Panc1 (cell line): ENCODE data around the gene ARHGEF26. TPM values are rescaled to one million over a fixed set of nuclear protein-coding genes. Genes with fewer than 3 reads are reported as not detected.

Experiments used
- ATAC-seq: fragments of 200-7000 bp; cut with Tn5 transposase; 2 replicates; pipeline ENCODE4 v1.9.1; 2020; ENCODE audit warnings: mild to moderate bottlenecking, moderate library complexity
- BruUV-seq: library from RNA; stranded (reverse); fragments of 400-500 nt; replicated peaks from 2 replicates; lab custom pipeline; 2021; lab: Mats Ljungman, UMichigan
- CTCF ChIA-PET: fragments of 300-600 bp; sonication (Branson Sonifier 250); formaldehyde crosslinking; loops from one replicate; lab custom pipeline; 2022; ENCODE audit warnings: antibody characterized with exemption; lab: Charles Lee
- POLR2A ChIA-PET: fragments of 300-600 bp; sonication (Branson Sonifier 250); formaldehyde crosslinking; loops from one replicate; lab custom pipeline; 2022; ENCODE audit warnings: antibody characterized with exemption; lab: Charles Lee
- DNase-seq: peaks from one replicate; pipeline ENCODE4 v3.0.0-alpha.2; 2010; ENCODE audit warnings: low read depth, low spot score
- H3K27ac ChIP-seq: 2 replicates; pipeline ENCODE4 v1.5.1; 2011; ENCODE audit warnings: mild to moderate bottlenecking, low read length, inconsistent platforms
- H3K27me3 ChIP-seq: fragments of 200-500 bp; sonication (Bioruptor generic); 2 replicates; pipeline ENCODE4 v1.6.0; 2014; ENCODE audit warnings: low read length, inconsistent platforms; ENCODE audit not compliant: control insufficient read depth, insufficient read depth
- H3K36me3 ChIP-seq: fragments of 200-500 bp; sonication (Bioruptor generic); 2 replicates; pipeline ENCODE4 v1.5.1; 2014; ENCODE audit warnings: inconsistent platforms, mild to moderate bottlenecking, low read length, moderate library complexity; ENCODE audit not compliant: control insufficient read depth, insufficient read depth
- H3K4me1 ChIP-seq: 2 replicates; pipeline ENCODE4 v1.5.1; 2011; ENCODE audit warnings: inconsistent platforms, mild to moderate bottlenecking, low read length, moderate library complexity; ENCODE audit not compliant: control insufficient read depth, insufficient read depth
- H3K4me3 ChIP-seq, 2 experiments: 2 replicates each; pipeline ENCODE4 v1.5.1; 2011 to 2012; ENCODE audit warnings: low read depth in 2 of 2, low read length in 2 of 2, mild to moderate bottlenecking in 2 of 2, inconsistent platforms in 1 of 2, moderate library complexity in 1 of 2
- H3K9me3 ChIP-seq: fragments of 200-500 bp; sonication (Bioruptor generic); 2 replicates; pipeline ENCODE4 v1.5.1; 2014; ENCODE audit warnings: low read depth, mild to moderate bottlenecking, inconsistent platforms, low read length, moderate library complexity; ENCODE audit not compliant: control insufficient read depth, insufficient read depth
- CTCF ChIP-seq: fragments of 450-650 bp; IDR thresholded peaks from 2 replicates; pipeline ENCODE4 v1.5.1; 2017; ENCODE audit warnings: mild to moderate bottlenecking
- POLR2AphosphoS5 ChIP-seq: IDR thresholded peaks from 2 replicates; pipeline ENCODE4 v1.6.1; 2012; ENCODE audit warnings: mild to moderate bottlenecking, low read depth, low read length, moderate library complexity
- SIN3A ChIP-seq: IDR thresholded peaks from 2 replicates; pipeline ENCODE4 v1.6.1; 2012; ENCODE audit warnings: low read depth, mild to moderate bottlenecking, low read length, moderate library complexity, borderline replicate concordance; ENCODE audit not compliant: insufficient read depth
- TCF7L2 ChIP-seq: IDR thresholded peaks from 2 replicates; pipeline ENCODE4 v1.6.1; 2011; ENCODE audit warnings: mild to moderate bottlenecking, low read depth, low read length, inconsistent platforms
- in situ Hi-C: cut with HindIII; loops from 2 replicates; pipeline ENCODE4 v1.10.0; 2016; ENCODE audit warnings: low sequenced_read_pairs, low pct_unique_long_range_greater_than_20kb
- intact Hi-C: fragments of 100-400 bp; cut with micrococcal nuclease; formaldehyde crosslinking; loops from one replicate; pipeline ENCODE4 v1.10.0; 2022; ENCODE audit not compliant: unreplicated experiment
- total RNA-seq: library from RNA; stranded (reverse); gene quantifications from one replicate; pipeline ENCODE4 v1.2.1, GENCODE V29; 2021; ENCODE audit not compliant: unreplicated experiment
- TF ChIP-seq, protein P1 (sequence below), 2 experiments: IDR thresholded peaks; 2 replicates each; pipeline ENCODE4 v1.6.1; 2011 to 2012; ENCODE audit warnings: low read depth in 2 of 2, control low read depth in 1 of 2, low read length in 1 of 2, mild to moderate bottlenecking in 1 of 2, moderate library complexity in 1 of 2; ENCODE audit not compliant: insufficient read depth in 1 of 2

The ARHGEF26 gene
- total RNA-seq, 1 experiment from 2014 or later: 2.0 TPM

DNA sequence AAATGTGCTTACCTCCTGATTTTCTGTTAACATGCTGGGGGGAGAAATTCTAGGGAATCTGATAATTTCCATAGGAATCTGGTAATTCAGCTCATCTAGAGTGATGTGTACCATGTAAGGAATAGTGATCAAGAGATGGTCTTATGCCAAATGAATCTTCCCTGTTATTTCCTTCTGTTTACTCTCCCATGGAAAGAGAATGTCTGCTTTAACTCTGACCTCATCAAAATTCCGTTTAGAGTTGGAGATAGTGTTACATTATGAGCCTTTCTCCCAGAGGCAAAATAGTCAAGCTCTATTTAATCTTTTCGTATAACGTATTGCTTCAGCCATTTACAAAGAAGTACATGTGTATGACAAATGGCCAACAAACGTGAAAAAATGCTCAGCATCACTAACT, 76.6 kb downstream of the ARHGEF26 start:
- ChIA-PET CTCF (no interaction called here), POLR2A (no interaction called here)
- H3K36me3 ChIP-seq: no peaks in the 10 kb centered on the region
- no peak for DNase-seq
- H3K4me1 ChIP-seq: no peaks in the 10 kb centered on the region
- no peak overlapping the region for H3K27ac ChIP-seq
- no peak for TF ChIP-seq TCF7L2
- TF ChIP-seq, protein P1, sequence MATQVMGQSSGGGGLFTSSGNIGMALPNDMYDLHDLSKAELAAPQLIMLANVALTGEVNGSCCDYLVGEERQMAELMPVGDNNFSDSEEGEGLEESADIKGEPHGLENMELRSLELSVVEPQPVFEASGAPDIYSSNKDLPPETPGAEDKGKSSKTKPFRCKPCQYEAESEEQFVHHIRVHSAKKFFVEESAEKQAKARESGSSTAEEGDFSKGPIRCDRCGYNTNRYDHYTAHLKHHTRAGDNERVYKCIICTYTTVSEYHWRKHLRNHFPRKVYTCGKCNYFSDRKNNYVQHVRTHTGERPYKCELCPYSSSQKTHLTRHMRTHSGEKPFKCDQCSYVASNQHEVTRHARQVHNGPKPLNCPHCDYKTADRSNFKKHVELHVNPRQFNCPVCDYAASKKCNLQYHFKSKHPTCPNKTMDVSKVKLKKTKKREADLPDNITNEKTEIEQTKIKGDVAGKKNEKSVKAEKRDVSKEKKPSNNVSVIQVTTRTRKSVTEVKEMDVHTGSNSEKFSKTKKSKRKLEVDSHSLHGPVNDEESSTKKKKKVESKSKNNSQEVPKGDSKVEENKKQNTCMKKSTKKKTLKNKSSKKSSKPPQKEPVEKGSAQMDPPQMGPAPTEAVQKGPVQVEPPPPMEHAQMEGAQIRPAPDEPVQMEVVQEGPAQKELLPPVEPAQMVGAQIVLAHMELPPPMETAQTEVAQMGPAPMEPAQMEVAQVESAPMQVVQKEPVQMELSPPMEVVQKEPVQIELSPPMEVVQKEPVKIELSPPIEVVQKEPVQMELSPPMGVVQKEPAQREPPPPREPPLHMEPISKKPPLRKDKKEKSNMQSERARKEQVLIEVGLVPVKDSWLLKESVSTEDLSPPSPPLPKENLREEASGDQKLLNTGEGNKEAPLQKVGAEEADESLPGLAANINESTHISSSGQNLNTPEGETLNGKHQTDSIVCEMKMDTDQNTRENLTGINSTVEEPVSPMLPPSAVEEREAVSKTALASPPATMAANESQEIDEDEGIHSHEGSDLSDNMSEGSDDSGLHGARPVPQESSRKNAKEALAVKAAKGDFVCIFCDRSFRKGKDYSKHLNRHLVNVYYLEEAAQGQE (IDR thresholded peaks at IDR 0.05; ENCODE audit: insufficient read depth in 1 of 2, low read depth in 2 of 2, low read length in 1 of 2): no peak
- H3K27me3 ChIP-seq: no peaks in the 10 kb centered on the region
- H3K9me3 ChIP-seq: no peaks in the 10 kb centered on the region
- no peak for ATAC-seq
- no TSS peak for BruUV-seq
- in situ Hi-C loops (no loop called here), intact Hi-C loops (no loop called here)
- no peak overlapping the region for H3K4me3 ChIP-seq

DNA sequence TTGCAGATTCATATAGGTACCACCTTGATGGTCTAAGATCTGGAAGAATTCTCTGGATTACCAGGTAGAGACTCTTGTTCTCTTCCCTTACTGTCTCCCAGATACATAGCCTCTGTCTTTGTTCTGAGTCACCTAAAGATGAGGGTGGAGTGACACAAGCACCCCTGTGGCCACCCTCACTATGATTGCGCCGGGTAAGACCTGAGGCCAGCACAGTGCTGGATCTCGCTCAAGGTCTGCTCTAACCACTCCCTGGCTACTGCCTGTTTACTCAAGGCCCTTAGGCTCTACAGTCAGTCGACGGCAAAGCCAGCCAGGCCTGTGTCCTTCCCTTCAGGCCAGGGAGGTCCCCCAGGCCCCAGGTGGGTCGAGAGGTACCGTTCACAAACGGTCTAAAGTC, 88.3 kb downstream of the ARHGEF26 start:
- DNase-seq (no peak), ATAC-seq (no peak)
- intact Hi-C loops: no loop called here
- TF ChIP-seq TCF7L2 (no peak), CTCF (no peak), SIN3A (no peak), POLR2AphosphoS5 (no peak)
- TF ChIP-seq, protein P1 (IDR thresholded peaks at IDR 0.05; ENCODE audit: insufficient read depth in 1 of 2, low read depth in 2 of 2, low read length in 1 of 2): no peak
- no peaks in the 10 kb centered on the region for H3K36me3 ChIP-seq
- no peaks in the 10 kb centered on the region for H3K4me1 ChIP-seq
- no peak overlapping the region for H3K27ac ChIP-seq
- ChIA-PET POLR2A (no interaction called here), CTCF (no interaction called here)
- H3K27me3 ChIP-seq: no peaks in the 10 kb centered on the region
- in situ Hi-C loops: no loop called here
- H3K9me3 ChIP-seq: no peaks in the 10 kb centered on the region
- no peak overlapping the region for H3K4me3 ChIP-seq
- BruUV-seq: no TSS peak
